GM11168 (cell line): ENCODE results near the gene ZNF425.
"Not testable (repeated sequence)": the region's sequence is repeated elsewhere in the genome, so short reads cannot be mapped to it uniquely, and the experiment has no call there.

Source experiments
- in situ Hi-C: fragments of 300-500 bp; cut with MboI; formaldehyde crosslinking; loops from one replicate; pipeline ENCODE4 v1.12.0; 2022; ENCODE audit warnings: low sequenced_read_pairs; ENCODE audit not compliant: unreplicated experiment

Gene ZNF425

GRCh38 chr7:149125863-149126661, at the start of gene ZNF425:
ZNF425 (minus strand) TSS chr7:149126324; CDS start chr7:149126213, 111 bp downstream.
- in situ Hi-C loops = no loop called here

GRCh38 chr7:149175150-149175549, 49.0 kb upstream of the ZNF425 start:
- in situ Hi-C loops = no loop called here

GRCh38 chr7:149172534-149172920, 46.4 kb upstream of the ZNF425 start:
- in situ Hi-C loops = no loop called here

- in situ Hi-C loops = no loop called here
Measured at GRCh38 chr7:149171892-149172533, 45.9 kb upstream of the ZNF425 start.

GRCh38 chr7:149166630-149167352, 40.7 kb upstream of the ZNF425 start:
- in situ Hi-C loops = no loop called here

GRCh38 chr7:149166142-149166541, 40.0 kb upstream of the ZNF425 start:
- in situ Hi-C loops = no loop called here

GRCh38 chr7:149161241-149161848, 35.2 kb upstream of the ZNF425 start:
- in situ Hi-C loops = no loop called here

GRCh38 chr7:149156898-149157297, 30.8 kb upstream of the ZNF425 start:
- in situ Hi-C loops = no loop called here

- in situ Hi-C loops = no loop called here
Measured at GRCh38 chr7:149154056-149154455, 27.9 kb upstream of the ZNF425 start.

GRCh38 chr7:149153346-149153745, 27.2 kb upstream of the ZNF425 start:
- in situ Hi-C loops = no loop called here

GRCh38 chr7:149150981-149151380, 24.9 kb upstream of the ZNF425 start:
- in situ Hi-C loops = no loop called here

GRCh38 chr7:149147752-149148653, 21.9 kb upstream of the ZNF425 start:
- in situ Hi-C loops = no loop called here

GRCh38 chr7:149147072-149147751, 21.1 kb upstream of the ZNF425 start, which contains the start of gene ZNF398:
ZNF398 (plus strand) TSS chr7:149147453; CDS start chr7:149147743, 290 bp downstream.
- in situ Hi-C loops = no loop called here

GRCh38 chr7:149145031-149145845, 19.1 kb upstream of the ZNF425 start:
- in situ Hi-C loops = no loop called here

GRCh38 chr7:149144436-149144922, 18.4 kb upstream of the ZNF425 start:
- in situ Hi-C loops = not testable (repeated sequence)

GRCh38 chr7:149141893-149142292, 15.8 kb upstream of the ZNF425 start:
- in situ Hi-C loops = no loop called here

GRCh38 chr7:149140831-149141230, 14.7 kb upstream of the ZNF425 start:
- in situ Hi-C loops = no loop called here

GRCh38 chr7:149136118-149136517, 10.0 kb upstream of the ZNF425 start:
- in situ Hi-C loops = no loop called here
